Calu3 (cell line): ENCODE data around the gene CD3G. TPM values are rescaled to one million over a fixed set of nuclear protein-coding genes. Genes with fewer than 3 reads are reported as not detected.
"Not testable (repeated sequence)": the region's sequence is repeated elsewhere in the genome, so short reads cannot be mapped to it uniquely, and the experiment has no call there.

Source experiments
- BruUV-seq: library from RNA; stranded (reverse); fragments of 400-500 nt; replicated peaks from 2 replicates; lab custom pipeline; 2021; lab: Mats Ljungman, UMichigan
- CTCF ChIA-PET: fragments of 300-600 bp; sonication (Branson Sonifier 250); formaldehyde crosslinking; loops from one replicate; lab custom pipeline; 2022; ENCODE audit warnings: antibody characterized with exemption; lab: Charles Lee
- DNase-seq: peaks from one replicate; pipeline ENCODE4 v3.0.0; 2022
- H3K27ac Mint-ChIP-seq: one replicate; pipeline ENCODE4 v1.8.0; 2022; ENCODE audit warnings: mixed read lengths; ENCODE audit not compliant: unreplicated experiment
- H3K27me3 Mint-ChIP-seq: one replicate; pipeline ENCODE4 v1.8.0; 2022; ENCODE audit warnings: mixed read lengths; ENCODE audit not compliant: unreplicated experiment
- H3K36me3 Mint-ChIP-seq: one replicate; pipeline ENCODE4 v1.8.0; 2022; ENCODE audit warnings: mild to moderate bottlenecking, moderate library complexity, mixed read lengths; ENCODE audit not compliant: insufficient read depth, unreplicated experiment
- H3K4me1 Mint-ChIP-seq: one replicate; pipeline ENCODE4 v1.8.0; 2022; ENCODE audit warnings: mild to moderate bottlenecking, low read depth, mixed read lengths; ENCODE audit not compliant: unreplicated experiment
- H3K4me3 Mint-ChIP-seq: one replicate; pipeline ENCODE4 v1.8.0; 2022; ENCODE audit warnings: mild to moderate bottlenecking, low read depth, moderate library complexity, mixed read lengths; ENCODE audit not compliant: unreplicated experiment
- H3K9me3 Mint-ChIP-seq: one replicate; pipeline ENCODE4 v1.8.0; 2022; ENCODE audit warnings: low read depth, mixed read lengths; ENCODE audit not compliant: unreplicated experiment
- intact Hi-C: fragments of 100-400 bp; cut with micrococcal nuclease; formaldehyde crosslinking; loops from one replicate; pipeline ENCODE4 v1.10.0; 2022; ENCODE audit not compliant: unreplicated experiment
- total RNA-seq: library from RNA; stranded (reverse); gene quantifications from 2 replicates; pipeline ENCODE4 v1.2.3, GENCODE V29; 2022
- TF ChIP-seq, protein P1 (sequence below): fragments of 200-600 bp; IDR thresholded peaks from one replicate; pipeline ENCODE4 v1.8.0; 2022; ENCODE audit warnings: antibody characterized with exemption; ENCODE audit not compliant: unreplicated experiment

Gene CD3G
- total RNA-seq, 1 experiment from 2014 or later = not detected

DNA sequence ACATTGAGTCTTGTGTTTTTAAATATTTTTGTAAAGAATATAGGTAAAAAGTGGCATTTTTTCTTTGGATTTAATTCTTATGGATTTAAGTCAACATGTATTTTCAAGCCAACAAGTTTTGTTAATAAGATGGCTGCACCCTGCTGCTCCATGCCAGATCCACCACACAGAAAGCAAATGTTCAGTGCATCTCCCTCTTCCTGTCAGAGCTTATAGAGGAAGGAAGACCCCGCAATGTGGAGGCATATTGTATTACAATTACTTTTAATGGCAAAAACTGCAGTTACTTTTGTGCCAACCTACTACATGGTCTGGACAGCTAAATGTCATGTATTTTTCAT lies 39.9 kb upstream of the CD3G start:
- no peak overlapping the region for H3K27ac Mint-ChIP-seq
- H3K36me3 Mint-ChIP-seq = no peaks in the 10 kb centered on the region
- H3K4me3 Mint-ChIP-seq = no peak overlapping the region
- peaks cover 44% of the 10 kb centered on the region for H3K27me3 Mint-ChIP-seq
- no TSS peak for BruUV-seq
- H3K4me1 Mint-ChIP-seq = no peaks in the 10 kb centered on the region
- CTCF ChIA-PET = no interaction called here
- H3K9me3 Mint-ChIP-seq = no peaks in the 10 kb centered on the region
- intact Hi-C loops = no loop called here
- TF ChIP-seq, protein P1, sequence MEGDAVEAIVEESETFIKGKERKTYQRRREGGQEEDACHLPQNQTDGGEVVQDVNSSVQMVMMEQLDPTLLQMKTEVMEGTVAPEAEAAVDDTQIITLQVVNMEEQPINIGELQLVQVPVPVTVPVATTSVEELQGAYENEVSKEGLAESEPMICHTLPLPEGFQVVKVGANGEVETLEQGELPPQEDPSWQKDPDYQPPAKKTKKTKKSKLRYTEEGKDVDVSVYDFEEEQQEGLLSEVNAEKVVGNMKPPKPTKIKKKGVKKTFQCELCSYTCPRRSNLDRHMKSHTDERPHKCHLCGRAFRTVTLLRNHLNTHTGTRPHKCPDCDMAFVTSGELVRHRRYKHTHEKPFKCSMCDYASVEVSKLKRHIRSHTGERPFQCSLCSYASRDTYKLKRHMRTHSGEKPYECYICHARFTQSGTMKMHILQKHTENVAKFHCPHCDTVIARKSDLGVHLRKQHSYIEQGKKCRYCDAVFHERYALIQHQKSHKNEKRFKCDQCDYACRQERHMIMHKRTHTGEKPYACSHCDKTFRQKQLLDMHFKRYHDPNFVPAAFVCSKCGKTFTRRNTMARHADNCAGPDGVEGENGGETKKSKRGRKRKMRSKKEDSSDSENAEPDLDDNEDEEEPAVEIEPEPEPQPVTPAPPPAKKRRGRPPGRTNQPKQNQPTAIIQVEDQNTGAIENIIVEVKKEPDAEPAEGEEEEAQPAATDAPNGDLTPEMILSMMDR = no peak
- DNase-seq = no peak

DNA sequence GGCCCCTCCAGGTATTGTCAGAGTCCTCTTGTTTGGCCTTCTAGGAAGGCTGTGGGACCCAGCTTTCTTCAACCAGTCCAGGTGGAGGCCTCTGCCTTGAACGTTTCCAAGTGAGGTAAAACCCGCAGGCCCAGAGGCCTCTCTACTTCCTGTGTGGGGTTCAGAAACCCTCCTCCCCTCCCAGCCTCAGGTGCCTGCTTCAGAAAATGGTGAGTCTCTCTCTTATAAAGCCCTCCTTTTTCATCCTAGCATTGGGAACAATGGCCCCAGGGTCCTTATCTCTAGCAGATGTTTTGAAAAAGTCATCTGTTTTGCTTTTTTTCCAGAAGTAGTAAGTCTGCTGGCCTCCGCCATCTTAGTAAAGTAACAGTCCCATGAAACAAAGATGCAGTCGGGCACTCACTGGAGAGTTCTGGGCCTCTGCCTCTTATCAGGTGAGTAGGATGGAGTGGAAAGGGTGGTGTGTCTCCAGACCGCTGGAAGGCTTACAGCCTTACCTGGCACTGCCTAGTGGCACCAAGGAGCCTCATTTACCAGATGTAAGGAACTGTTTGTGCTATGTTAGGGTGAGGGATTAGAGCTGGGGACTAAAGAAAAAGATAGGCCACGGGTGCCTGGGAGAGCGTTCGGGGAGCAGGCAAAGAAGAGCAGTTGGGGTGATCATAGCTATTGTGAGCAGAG lies 39.4 kb upstream of the CD3G start, which contains the start of gene CD3E:
TSS of gene CD3E (plus strand) at position 163 of the 681 bp plus-strand sequence. CDS start at position 386, 223 bp downstream.
- DNase-seq = no peak
- no peaks in the 10 kb centered on the region for H3K9me3 Mint-ChIP-seq
- H3K27ac Mint-ChIP-seq = no peak within 1 kb of the TSS
- CTCF ChIA-PET = no interaction called here
- TF ChIP-seq, protein P1 = no peak
- H3K36me3 Mint-ChIP-seq = no peaks in the 10 kb centered on the region
- no TSS peak for BruUV-seq
- H3K4me1 Mint-ChIP-seq = no peaks in the 10 kb centered on the region
- H3K27me3 Mint-ChIP-seq = peaks cover 43% of the 10 kb centered on the region
- H3K4me3 Mint-ChIP-seq = no peak within 1 kb of the TSS
- intact Hi-C loops = no loop called here

DNA sequence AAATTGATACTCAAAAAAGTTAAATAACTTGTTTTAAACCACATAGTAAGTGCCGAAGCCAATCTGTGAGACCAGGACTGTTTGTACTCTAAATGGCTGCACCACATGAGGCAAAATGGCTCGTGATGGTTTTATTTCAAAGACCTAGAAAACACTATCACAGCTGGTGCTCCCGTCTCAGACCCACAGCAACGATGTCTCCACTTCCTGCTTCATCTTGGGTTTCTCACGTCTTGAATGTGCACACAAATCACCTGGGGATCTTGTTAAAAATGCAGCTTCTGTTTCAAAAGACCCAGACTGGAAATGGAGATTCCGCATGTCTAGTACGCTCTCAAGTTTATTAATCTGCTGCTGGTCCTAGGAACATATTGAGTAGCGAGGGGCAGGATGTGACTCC lies 38.4 kb upstream of the CD3G start:
- TF ChIP-seq, protein P1 = no peak
- H3K4me3 Mint-ChIP-seq = no peak overlapping the region
- H3K36me3 Mint-ChIP-seq = no peaks in the 10 kb centered on the region
- intact Hi-C loops = no loop called here
- DNase-seq = no peak
- H3K4me1 Mint-ChIP-seq = no peaks in the 10 kb centered on the region
- no peaks in the 10 kb centered on the region for H3K9me3 Mint-ChIP-seq
- BruUV-seq = no TSS peak
- CTCF ChIA-PET = no interaction called here
- no peak overlapping the region for H3K27ac Mint-ChIP-seq
- peaks cover 33% of the 10 kb centered on the region for H3K27me3 Mint-ChIP-seq

DNA sequence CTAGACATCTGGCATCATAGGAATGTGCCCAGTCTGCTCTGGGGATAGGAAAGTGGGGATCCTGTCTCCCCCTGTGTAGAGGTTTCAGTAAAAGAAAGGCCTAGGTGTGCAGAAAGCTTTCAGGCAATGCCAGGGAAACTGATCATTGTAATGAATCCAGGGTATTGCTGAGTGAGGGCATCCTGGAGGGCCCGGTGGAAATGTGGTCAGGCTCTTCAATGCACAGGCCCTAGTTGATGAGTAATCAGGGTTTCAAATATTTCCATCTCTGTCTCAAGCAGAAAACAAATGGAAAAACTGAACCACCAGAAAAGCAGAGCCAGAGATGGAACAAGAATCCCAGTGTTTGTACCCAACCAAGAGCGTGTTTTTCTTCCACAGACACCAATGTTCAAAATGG lies 37.6 kb upstream of the CD3G start:
- H3K36me3 Mint-ChIP-seq = no peaks in the 10 kb centered on the region
- TF ChIP-seq, protein P1 = no peak
- DNase-seq = no peak
- BruUV-seq = no TSS peak
- intact Hi-C loops = no loop called here
- H3K27me3 Mint-ChIP-seq = peaks cover 25% of the 10 kb centered on the region
- CTCF ChIA-PET = interaction anchor here (0.5 kb wide), 1 partner anchor 28 kb away, joined by 5 read pairs; no protein-coding TSS in a partner anchor
- H3K4me3 Mint-ChIP-seq = no peak overlapping the region
- no peaks in the 10 kb centered on the region for H3K4me1 Mint-ChIP-seq
- no peak overlapping the region for H3K27ac Mint-ChIP-seq
- no peaks in the 10 kb centered on the region for H3K9me3 Mint-ChIP-seq

DNA sequence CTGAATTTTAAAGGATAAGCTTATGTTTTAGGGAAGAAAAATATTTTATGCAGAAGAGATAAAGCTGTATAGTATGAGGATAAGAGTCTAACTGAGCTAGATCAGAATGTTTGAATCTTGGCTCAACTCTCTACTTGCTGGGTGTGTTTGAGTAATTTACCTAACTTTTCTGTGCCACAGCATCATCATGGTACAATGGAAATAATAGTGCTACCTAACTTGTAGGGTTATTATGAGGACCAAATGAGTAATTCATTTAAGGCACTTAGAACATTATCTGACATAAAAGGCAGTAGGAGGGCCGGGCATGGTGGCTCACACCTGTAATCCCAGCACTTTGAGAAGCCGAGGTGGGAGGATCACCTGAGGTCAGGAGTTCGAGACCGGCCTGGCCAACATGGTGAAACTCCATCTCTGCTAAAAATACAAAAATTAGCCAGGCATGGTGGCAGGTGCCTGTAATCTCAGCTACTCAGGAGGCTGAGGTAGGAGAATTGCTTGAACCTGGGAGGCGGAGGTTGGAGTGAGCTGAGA lies 35.1 kb upstream of the CD3G start:
- H3K27ac Mint-ChIP-seq, H3K4me3 Mint-ChIP-seq, intact Hi-C loops, DNase-seq, H3K9me3 Mint-ChIP-seq, BruUV-seq, H3K36me3 Mint-ChIP-seq, H3K4me1 Mint-ChIP-seq: not testable (repeated sequence)
- H3K27me3 Mint-ChIP-seq = peaks cover 14% of the 10 kb centered on the region
- CTCF ChIA-PET = interaction anchor here (1.4 kb wide), 1 partner anchor 14 kb away, joined by 3 read pairs; no protein-coding TSS in a partner anchor
